Liver (tissue), 3 donors: ENCODE data around the gene SMYD3.

Experiments
- CTCF ChIP-seq: fragments of 150-350 bp; IDR thresholded peaks from 2 replicates; pipeline ENCODE4 v1.5.1; 2017; ENCODE audit warnings: improper control_type of control experiment, low read depth, low read length; ENCODE audit not compliant: missing input control
- GABPA ChIP-seq, 2 donors: IDR thresholded peaks in 1 of 2; conservative IDR thresholded peaks in 1 of 2; 2 replicates each; pipeline ENCODE4 v1.6.1; 2016; ENCODE audit warnings: antibody characterized with exemption in 2 of 2, mild to moderate bottlenecking in 1 of 2, moderate library complexity in 1 of 2
- TF ChIP-seq, protein P1 (sequence below): IDR thresholded peaks from 2 replicates; pipeline ENCODE4 v1.6.1; 2016; ENCODE audit warnings: antibody characterized with exemption
- donor health status: healthy.
- donor health status: healthy.

- TF ChIP-seq, protein P1, sequence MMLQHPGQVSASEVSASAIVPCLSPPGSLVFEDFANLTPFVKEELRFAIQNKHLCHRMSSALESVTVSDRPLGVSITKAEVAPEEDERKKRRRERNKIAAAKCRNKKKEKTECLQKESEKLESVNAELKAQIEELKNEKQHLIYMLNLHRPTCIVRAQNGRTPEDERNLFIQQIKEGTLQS = no peak
- no peak for TF ChIP-seq CTCF
- no peak for TF ChIP-seq GABPA (IDR thresholded peaks at IDR 0.05 in 1 of 2, conservative IDR thresholded peaks at IDR 0.05 in 1 of 2)
Observed at GRCh38 chr1:246065592-246065991, 441.5 kb downstream of the SMYD3 start.
